SK-N-SH (cell line): Measurements from ENCODE around the gene SOX10. TPM values are rescaled to one million over a fixed set of nuclear protein-coding genes. Genes with fewer than 3 reads are reported as not detected.

Experiments
- CTCF ChIA-PET: fragments of 300-600, 350-600 bp; formaldehyde crosslinking; extraction: SDS; loops from one replicate; lab custom pipeline; 2021; lab: Yijun Ruan, JAX
- POLR2A ChIA-PET: fragments of 350-600 bp; sonication (Branson Sonifier 250); formaldehyde crosslinking; extraction: SDS; loops from one replicate; lab custom pipeline; 2020; ENCODE audit warnings: antibody characterized with exemption, inconsistent platforms; lab: Yijun Ruan, JAX
- DNase-seq: peaks from one replicate; pipeline ENCODE4 v3.0.0; 2012
- H2AFZ ChIP-seq: fragments of 200-600 bp; sonication (generic); 2 replicates; pipeline ENCODE4 v1.8.1; 2016; ENCODE audit warnings: antibody characterized with exemption, mild to moderate bottlenecking, low read depth
- H3F3A ChIP-seq: fragments of 200-600 bp; sonication (generic); replicated peaks from 2 replicates; pipeline ENCODE3; 2016; ENCODE audit warnings: antibody characterized with exemption, mild to moderate bottlenecking; ENCODE audit not compliant: insufficient read depth
- H3K27ac ChIP-seq, 2 experiments: fragments of 200-500 bp in 1 of 2; fragments of 200-600 bp in 1 of 2; sonication (Bioruptor generic) in 1 of 2; sonication (generic), shearing (Covaris generic) in 1 of 2; 2 replicates each; pipeline versions ENCODE4 v1.5.1 to v1.6.1; 2014 to 2016; ENCODE audit warnings: low read depth in 2 of 2, inconsistent platforms in 1 of 2, low read length in 1 of 2, mild to moderate bottlenecking in 1 of 2, mixed read lengths in 1 of 2
- H3K27me3 ChIP-seq: fragments of 200-600 bp; sonication (generic), shearing (Covaris generic); 2 replicates; pipeline ENCODE4 v1.6.1; 2016; ENCODE audit warnings: mixed run types; ENCODE audit not compliant: insufficient read depth
- H3K36me3 ChIP-seq, 2 experiments: fragments of 200-500 bp in 1 of 2; fragments of 200-600 bp in 1 of 2; sonication (Bioruptor generic) in 1 of 2; sonication (generic) in 1 of 2; replicated peaks in 1 of 2; 2 replicates each; pipeline versions ENCODE3 to v1.5.1; 2014 to 2016; ENCODE audit warnings: low read length in 1 of 2, mild to moderate bottlenecking in 1 of 2; ENCODE audit not compliant: insufficient read depth in 2 of 2, control insufficient read depth in 1 of 2
- H3K4me1 ChIP-seq, 2 experiments: fragments of 200-500 bp in 1 of 2; fragments of 200-600 bp in 1 of 2; sonication (Bioruptor generic) in 1 of 2; sonication (generic), shearing (Covaris generic) in 1 of 2; 2 replicates each; pipeline versions ENCODE4 v1.5.1 to v1.6.1; 2014 to 2016; ENCODE audit warnings: low read depth in 1 of 2, low read length in 1 of 2, mixed run types in 1 of 2; ENCODE audit not compliant: insufficient read depth in 2 of 2, control insufficient read depth in 1 of 2
- H3K4me2 ChIP-seq: fragments of 200-600 bp; sonication (generic), shearing (Covaris generic); 2 replicates; pipeline ENCODE4 v1.6.1; 2017; ENCODE audit warnings: mixed run types
- H3K4me3 ChIP-seq, 2 experiments: fragments of 200-500 bp in 1 of 2; fragments of 200-600 bp in 1 of 2; sonication (Bioruptor generic) in 1 of 2; sonication (generic), shearing (Covaris generic) in 1 of 2; 2 replicates each; pipeline versions ENCODE4 v1.5.1 to v1.8.1; 2014 to 2016; ENCODE audit warnings: low read depth in 2 of 2, inconsistent platforms in 1 of 2, low read length in 1 of 2, mild to moderate bottlenecking in 1 of 2, mixed read lengths in 1 of 2, moderate library complexity in 1 of 2
- H3K79me2 ChIP-seq: fragments of 200-600 bp; sonication (generic); 2 replicates; pipeline ENCODE4 v1.8.1; 2017; ENCODE audit warnings: mild to moderate bottlenecking; ENCODE audit not compliant: insufficient read depth
- H3K9ac ChIP-seq: fragments of 200-600 bp; sonication (generic); 2 replicates; pipeline ENCODE4 v1.6.1; 2017; ENCODE audit warnings: mixed run types
- H3K9me2 ChIP-seq: fragments of 200-600 bp; sonication (generic); 2 replicates; pipeline ENCODE4 v1.6.1; 2017; ENCODE audit warnings: mixed run types
- H3K9me3 ChIP-seq: fragments of 200-600 bp; sonication (generic); 2 replicates; pipeline ENCODE4 v1.6.1; 2017; ENCODE audit warnings: mixed run types, mild to moderate bottlenecking, moderate library complexity
- H4K20me1 ChIP-seq: fragments of 200-600 bp; sonication (generic); 2 replicates; pipeline ENCODE4 v1.6.1; 2017; ENCODE audit warnings: mild to moderate bottlenecking, mixed run types; ENCODE audit not compliant: insufficient read depth
- EP300 ChIP-seq, 2 experiments: IDR thresholded peaks; 2 replicates each; pipeline versions ENCODE4 v1.4.0 to v1.6.1; 2012; ENCODE audit warnings: borderline replicate concordance in 1 of 2, low read depth in 1 of 2, low read length in 1 of 2
- EZH2phosphoT487 ChIP-seq: fragments of 200-600 bp; sonication (generic); IDR thresholded peaks from 2 replicates; pipeline ENCODE4 v1.6.1; 2017; ENCODE audit warnings: low read depth, mixed run types, mild to moderate bottlenecking, antibody characterized with exemption, moderate library complexity, borderline replicate concordance
- FOXM1 ChIP-seq: IDR thresholded peaks from 2 replicates; pipeline ENCODE4 v1.4.0; 2012; ENCODE audit warnings: low read depth, mild to moderate bottlenecking
- GABPA ChIP-seq: IDR thresholded peaks from 2 replicates; pipeline ENCODE4 v1.4.0; 2012; ENCODE audit warnings: low read depth, mild to moderate bottlenecking
- MEF2A ChIP-seq: IDR thresholded peaks from 2 replicates; pipeline ENCODE4 v1.4.0; 2012; ENCODE audit warnings: low read depth, borderline replicate concordance
- MXI1 ChIP-seq: IDR thresholded peaks from 2 replicates; pipeline ENCODE4 v1.6.1; 2012; ENCODE audit warnings: mild to moderate bottlenecking, low read depth, low read length, improper control_type of control experiment
- NFIC ChIP-seq: IDR thresholded peaks from 2 replicates; pipeline ENCODE4 v1.4.0; 2012; ENCODE audit warnings: borderline replicate concordance
- PBX3 ChIP-seq: IDR thresholded peaks from 2 replicates; pipeline ENCODE4; 2012
- RAD21 ChIP-seq: IDR thresholded peaks from 2 replicates; pipeline ENCODE4 v1.6.1; 2012; ENCODE audit warnings: mild to moderate bottlenecking, low read length
- RCOR1 ChIP-seq: fragments of 150-350 bp; IDR thresholded peaks from 2 replicates; pipeline ENCODE4 v1.6.1; 2017; ENCODE audit warnings: antibody characterized with exemption, low read length
- RFX5 ChIP-seq: IDR thresholded peaks from 2 replicates; pipeline ENCODE4 v1.6.1; 2012; ENCODE audit warnings: mild to moderate bottlenecking, improper control_type of control experiment, low read length
- RXRA ChIP-seq: IDR thresholded peaks from 2 replicates; pipeline ENCODE4 v1.4.0; 2012; ENCODE audit warnings: low read depth, mild to moderate bottlenecking, borderline replicate concordance
- SMC3 ChIP-seq: IDR thresholded peaks from 2 replicates; pipeline ENCODE4 v1.6.1; 2012; ENCODE audit warnings: low read depth, low read length, improper control_type of control experiment
- TAF1 ChIP-seq: IDR thresholded peaks from 2 replicates; pipeline ENCODE4 v1.6.1; 2012; ENCODE audit warnings: low read depth, mild to moderate bottlenecking, low read length, moderate library complexity, borderline replicate concordance
- TEAD4 ChIP-seq: IDR thresholded peaks from 2 replicates; pipeline ENCODE4 v1.4.0; 2012; ENCODE audit warnings: mild to moderate bottlenecking, borderline replicate concordance; ENCODE audit not compliant: insufficient read depth
- USF2 ChIP-seq: fragments of 150-350 bp; IDR thresholded peaks from 2 replicates; pipeline ENCODE4 v1.6.1; 2017; ENCODE audit warnings: antibody characterized with exemption, low read length, low read depth, borderline replicate concordance
- ZBTB33 ChIP-seq: IDR thresholded peaks from 2 replicates; pipeline ENCODE4 v1.4.0; 2012; ENCODE audit warnings: low read depth, borderline replicate concordance
- WGBS: methylation state at CpG from one replicate; pipeline ENCODE4 v1.1.6; 2017; ENCODE audit warnings: low lambda C conversion rate; 5-methylcytosine and 5-hydroxymethylcytosine counted together
- polyA plus RNA-seq, 3 experiments: library from polyadenylated mRNA; depleted of rRNA; stranded (reverse); fragments of >200 nt; gene quantifications; 2 replicates each; pipeline ENCODE4 v1.2.3, GENCODE V29; 2012

The SOX10 gene
- polyA plus RNA-seq, 1 of the 3 experiments (the other 2 are of a cell fraction) = not detected

- ChIA-PET POLR2A (no interaction called here), CTCF (no interaction called here)
These were observed 29.7 kb upstream of the SOX10 start for GRCh38 chr22:38014083-38014482.

More at GRCh38 chr22:38014083-38014482, 29.7 kb upstream of the SOX10 start:
- no peak overlapping the region for H3K27ac ChIP-seq
- no peak overlapping the region for H2AFZ ChIP-seq
- H3K4me1 ChIP-seq = no peaks in the 10 kb centered on the region; a peak in 1 of 4 replicates
- WGBS = 100% methylated on average over 1 of the region's 1 CpG
- H3K4me3 ChIP-seq = no peak overlapping the region
- no peak for DNase-seq
- TF ChIP-seq SMC3 (no peak), MEF2A (no peak), RAD21 (no peak), USF2 (no peak), PBX3 (no peak), EZH2phosphoT487 (no peak), NFIC (no peak), FOXM1 (no peak), RXRA (no peak), GABPA (no peak), ZBTB33 (no peak), RFX5 (no peak), MXI1 (no peak), TEAD4 (no peak), RCOR1 (no peak), EP300 (IDR thresholded peaks at IDR 0.05; ENCODE audit: borderline replicate concordance in 1 of 2, low read depth in 1 of 2, low read length in 1 of 2) (no peak), TAF1 (no peak)
- no peaks in the 10 kb centered on the region for H3K27me3 ChIP-seq
- H3K4me2 ChIP-seq = no peak overlapping the region
- H3K79me2 ChIP-seq = no peaks in the 10 kb centered on the region
- no peaks in the 10 kb centered on the region for H3K36me3 ChIP-seq
- no peak overlapping the region for H3K9ac ChIP-seq
- H3K9me2 ChIP-seq = no peaks in the 10 kb centered on the region
- no peaks in the 10 kb centered on the region for H3K9me3 ChIP-seq
- no peaks in the 10 kb centered on the region for H3F3A ChIP-seq
- H4K20me1 ChIP-seq = no peaks in the 10 kb centered on the region
